A673 (cell line): ENCODE results near the gene LHCGR. TPM values are rescaled to one million over a fixed set of nuclear protein-coding genes. Genes with fewer than 3 reads are reported as not detected.

ENCODE experiments used
- BruUV-seq: library from RNA; stranded (reverse); fragments of 400-500 nt; replicated peaks from 2 replicates; lab custom pipeline; 2021; lab: Mats Ljungman, UMichigan
- CTCF ChIA-PET: fragments of 300-600 bp; sonication (Branson Sonifier 250); formaldehyde crosslinking; loops from one replicate; lab custom pipeline; 2022; ENCODE audit warnings: antibody characterized with exemption; lab: Charles Lee
- POLR2A ChIA-PET: fragments of 300-600 bp; sonication (Branson Sonifier 250); formaldehyde crosslinking; loops from one replicate; lab custom pipeline; 2022; ENCODE audit warnings: antibody characterized with exemption; ENCODE audit not compliant: low non-redundant PET; lab: Charles Lee
- DNase-seq: peaks from one replicate; pipeline ENCODE4 v3.0.0-alpha.2; 2015; ENCODE audit warnings: low spot score
- H3K27ac ChIP-seq: fragments of 200-600 bp; sonication (generic); 2 replicates; pipeline ENCODE4 v1.5.1; 2016; ENCODE audit warnings: mixed run types, low read depth, mild to moderate bottlenecking, mixed read lengths, antibody characterized with exemption, low read length; ENCODE audit not compliant: poor library complexity, severe bottlenecking
- H3K27me3 ChIP-seq: fragments of 200-600 bp; sonication (generic); replicated peaks from 2 replicates; pipeline ENCODE4 v1.6.1; 2017; ENCODE audit warnings: mixed run types, low read depth, mild to moderate bottlenecking, mixed read lengths, antibody characterized with exemption, low read length; ENCODE audit not compliant: insufficient read depth, poor library complexity
- H3K36me3 ChIP-seq: fragments of 200-600 bp; sonication (generic); 2 replicates; pipeline ENCODE4 v1.6.1; 2016; ENCODE audit warnings: mixed run types, mild to moderate bottlenecking, mixed read lengths, antibody characterized with exemption, low read length; ENCODE audit not compliant: insufficient read depth, poor library complexity, severe bottlenecking
- H3K4me1 ChIP-seq: fragments of 200-600 bp; sonication (generic); 2 replicates; pipeline ENCODE4 v1.6.1; 2017; ENCODE audit warnings: mixed run types, mild to moderate bottlenecking, mixed read lengths, antibody characterized with exemption, low read length; ENCODE audit not compliant: insufficient read depth, poor library complexity, severe bottlenecking
- H3K4me3 ChIP-seq: fragments of 200-600 bp; sonication (generic); 2 replicates; pipeline ENCODE4 v1.5.1; 2016; ENCODE audit warnings: low read depth, mixed run types, mild to moderate bottlenecking, mixed read lengths, low read length; ENCODE audit not compliant: poor library complexity, severe bottlenecking
- H3K9me3 ChIP-seq: fragments of 200-600 bp; sonication (generic); 2 replicates; pipeline ENCODE4 v1.6.1; 2016; ENCODE audit warnings: mixed run types, low read depth, mild to moderate bottlenecking, mixed read lengths, antibody characterized with exemption, low read length; ENCODE audit not compliant: poor library complexity, severe bottlenecking
- EZH2 ChIP-seq: fragments of 200-600 bp; sonication (generic); IDR thresholded peaks from 2 replicates; pipeline ENCODE4 v1.6.1; 2017; ENCODE audit warnings: borderline replicate concordance, low read depth, mild to moderate bottlenecking, mixed read lengths, antibody characterized with exemption, low read length; ENCODE audit not compliant: poor library complexity, severe bottlenecking
- intact Hi-C: fragments of 100-400 bp; cut with micrococcal nuclease; formaldehyde crosslinking; loops from one replicate; pipeline ENCODE4 v1.10.0; 2022; ENCODE audit not compliant: unreplicated experiment
- total RNA-seq: library from RNA; stranded (reverse); gene quantifications from 2 replicates; pipeline ENCODE4 v1.2.3, GENCODE V29; 2021
- TF ChIP-seq, protein P1 (sequence below): fragments of 300-800, 200-600 bp; sonication (generic); conservative IDR thresholded peaks from 2 replicates; pipeline ENCODE4 v1.5.1; 2017; ENCODE audit warnings: low read depth, mild to moderate bottlenecking, antibody characterized with exemption, low read length, moderate library complexity, mixed read lengths

Gene LHCGR
- total RNA-seq, 1 experiment from 2014 or later, result not detected

- no peak overlapping the region for H3K4me3 ChIP-seq
- no peaks in the 10 kb centered on the region for H3K36me3 ChIP-seq
- BruUV-seq, result no TSS peak
- intact Hi-C loops, result no loop called here
- no peaks in the 10 kb centered on the region for H3K27me3 ChIP-seq
- no peak for DNase-seq
- H3K27ac ChIP-seq, result no peak overlapping the region
- CTCF ChIA-PET, result no interaction called here
- no peaks in the 10 kb centered on the region for H3K9me3 ChIP-seq
- POLR2A ChIA-PET, result no interaction called here
- TF ChIP-seq, protein P1, sequence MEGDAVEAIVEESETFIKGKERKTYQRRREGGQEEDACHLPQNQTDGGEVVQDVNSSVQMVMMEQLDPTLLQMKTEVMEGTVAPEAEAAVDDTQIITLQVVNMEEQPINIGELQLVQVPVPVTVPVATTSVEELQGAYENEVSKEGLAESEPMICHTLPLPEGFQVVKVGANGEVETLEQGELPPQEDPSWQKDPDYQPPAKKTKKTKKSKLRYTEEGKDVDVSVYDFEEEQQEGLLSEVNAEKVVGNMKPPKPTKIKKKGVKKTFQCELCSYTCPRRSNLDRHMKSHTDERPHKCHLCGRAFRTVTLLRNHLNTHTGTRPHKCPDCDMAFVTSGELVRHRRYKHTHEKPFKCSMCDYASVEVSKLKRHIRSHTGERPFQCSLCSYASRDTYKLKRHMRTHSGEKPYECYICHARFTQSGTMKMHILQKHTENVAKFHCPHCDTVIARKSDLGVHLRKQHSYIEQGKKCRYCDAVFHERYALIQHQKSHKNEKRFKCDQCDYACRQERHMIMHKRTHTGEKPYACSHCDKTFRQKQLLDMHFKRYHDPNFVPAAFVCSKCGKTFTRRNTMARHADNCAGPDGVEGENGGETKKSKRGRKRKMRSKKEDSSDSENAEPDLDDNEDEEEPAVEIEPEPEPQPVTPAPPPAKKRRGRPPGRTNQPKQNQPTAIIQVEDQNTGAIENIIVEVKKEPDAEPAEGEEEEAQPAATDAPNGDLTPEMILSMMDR, result no peak
- no peak for TF ChIP-seq EZH2
- H3K4me1 ChIP-seq, result no peaks in the 10 kb centered on the region
Measured at GRCh38 chr2:48695991-48696390, 59.5 kb downstream of the LHCGR start.

GRCh38 chr2:48694149-48694548 lies 61.4 kb downstream of the LHCGR start:
- ChIA-PET CTCF (no interaction called here), POLR2A (no interaction called here)
- TF ChIP-seq, protein P1, result no peak
- no peak for TF ChIP-seq EZH2
- intact Hi-C loops, result no loop called here
- no peaks in the 10 kb centered on the region for H3K4me1 ChIP-seq
- no peaks in the 10 kb centered on the region for H3K36me3 ChIP-seq
- no peaks in the 10 kb centered on the region for H3K9me3 ChIP-seq
- no peaks in the 10 kb centered on the region for H3K27me3 ChIP-seq
- DNase-seq, result no peak
- BruUV-seq, result no TSS peak
- no peak overlapping the region for H3K4me3 ChIP-seq
- no peak overlapping the region for H3K27ac ChIP-seq

DNA sequence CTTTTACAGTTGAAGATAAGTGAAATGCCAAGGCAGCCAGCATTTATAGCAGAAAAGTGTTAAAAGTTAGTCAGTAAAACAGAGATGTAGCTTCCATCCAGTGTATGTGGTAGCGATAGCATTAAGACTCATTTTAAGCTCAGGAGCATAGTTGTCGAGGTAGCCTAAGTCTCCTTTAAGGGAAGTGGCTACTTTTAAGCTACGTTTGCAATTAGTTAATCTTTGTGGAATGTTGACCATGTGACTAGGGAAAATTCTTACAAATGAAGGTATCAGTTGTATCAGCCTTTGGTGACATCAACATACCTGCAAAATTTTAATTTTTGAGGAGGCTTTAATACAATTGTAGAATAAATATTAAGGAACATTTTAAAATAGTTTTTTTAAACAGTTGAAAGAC lies 61.9 kb downstream of the LHCGR start:
- TF ChIP-seq EZH2, result no peak
- TF ChIP-seq, protein P1, result no peak
- POLR2A ChIA-PET, result no interaction called here
- intact Hi-C loops, result no loop called here
- CTCF ChIA-PET, result no interaction called here
- Histone ChIP-seq H3K27me3 (no peaks in the 10 kb centered on the region), H3K9me3 (no peaks in the 10 kb centered on the region), H3K4me3 (no peak overlapping the region), H3K27ac (no peak overlapping the region), H3K4me1 (no peaks in the 10 kb centered on the region), H3K36me3 (no peaks in the 10 kb centered on the region)
- DNase-seq, result no peak
- no TSS peak for BruUV-seq
